ENCODE results near the gene IL12RB1.
A peak's percentile ranks its signal among the peaks of the same experiment; 100 is the strongest.

Gene IL12RB1

DNA sequence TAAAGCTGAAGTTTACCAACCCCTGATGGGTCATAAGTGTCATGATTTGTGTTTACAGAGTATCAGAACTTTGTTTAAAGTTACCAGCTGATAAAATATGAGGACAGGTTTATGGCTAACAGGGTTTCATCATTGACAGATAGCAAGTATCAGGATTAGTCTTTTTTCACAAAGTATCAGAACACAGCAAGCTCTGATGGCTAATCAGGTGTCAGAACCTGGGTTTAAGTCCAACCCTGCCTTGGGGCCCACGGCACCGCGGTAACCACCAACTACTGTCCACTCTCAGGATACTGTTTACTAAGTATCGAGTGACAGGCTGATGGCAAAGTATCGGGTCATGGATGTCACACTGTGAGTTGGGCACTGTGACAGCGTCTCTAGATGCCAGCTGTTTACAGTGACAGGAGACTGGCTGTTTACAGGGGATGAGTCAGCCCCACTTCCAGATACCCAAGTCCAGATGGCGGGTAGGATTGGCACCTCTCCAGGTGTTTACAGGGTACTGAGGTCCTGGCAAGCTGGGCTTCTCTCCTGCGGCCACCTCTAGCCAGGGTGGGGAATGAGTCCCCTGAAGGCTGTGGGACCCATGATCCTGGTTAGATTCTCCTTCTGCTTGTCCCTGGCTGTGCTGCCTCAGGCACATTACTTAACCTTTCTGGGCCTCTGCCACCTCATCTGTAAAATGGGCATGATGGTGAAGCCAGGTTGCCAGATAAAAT, 57.0 kb downstream of the IL12RB1 start:
- Histone ChIP-seq H3K4me3 (ENCODE audit: severe bottlenecking) (no peak overlapping the region), H3K27me3 (ENCODE audit: insufficient read depth, poor library complexity, severe bottlenecking) (no peaks in the 10 kb centered on the region), H3K36me3 (ENCODE audit: low read depth) (no peaks in the 10 kb centered on the region), H3K27ac (ENCODE audit: poor library complexity, severe bottlenecking) (no peak overlapping the region), H3K9me3 (ENCODE audit: severe bottlenecking) (no peaks in the 10 kb centered on the region), H3K4me1 (ENCODE audit: insufficient read depth, poor library complexity, severe bottlenecking) (no peaks in the 10 kb centered on the region)
- ATAC-seq (ENCODE audit: low read depth) (no peak), DNase-seq (ENCODE audit: low spot score) (no peak)
- TF ChIP-seq, protein P1, sequence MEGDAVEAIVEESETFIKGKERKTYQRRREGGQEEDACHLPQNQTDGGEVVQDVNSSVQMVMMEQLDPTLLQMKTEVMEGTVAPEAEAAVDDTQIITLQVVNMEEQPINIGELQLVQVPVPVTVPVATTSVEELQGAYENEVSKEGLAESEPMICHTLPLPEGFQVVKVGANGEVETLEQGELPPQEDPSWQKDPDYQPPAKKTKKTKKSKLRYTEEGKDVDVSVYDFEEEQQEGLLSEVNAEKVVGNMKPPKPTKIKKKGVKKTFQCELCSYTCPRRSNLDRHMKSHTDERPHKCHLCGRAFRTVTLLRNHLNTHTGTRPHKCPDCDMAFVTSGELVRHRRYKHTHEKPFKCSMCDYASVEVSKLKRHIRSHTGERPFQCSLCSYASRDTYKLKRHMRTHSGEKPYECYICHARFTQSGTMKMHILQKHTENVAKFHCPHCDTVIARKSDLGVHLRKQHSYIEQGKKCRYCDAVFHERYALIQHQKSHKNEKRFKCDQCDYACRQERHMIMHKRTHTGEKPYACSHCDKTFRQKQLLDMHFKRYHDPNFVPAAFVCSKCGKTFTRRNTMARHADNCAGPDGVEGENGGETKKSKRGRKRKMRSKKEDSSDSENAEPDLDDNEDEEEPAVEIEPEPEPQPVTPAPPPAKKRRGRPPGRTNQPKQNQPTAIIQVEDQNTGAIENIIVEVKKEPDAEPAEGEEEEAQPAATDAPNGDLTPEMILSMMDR (IDR thresholded peaks at IDR 0.05; ENCODE audit: poor library complexity, severe bottlenecking) = no peak

DNA sequence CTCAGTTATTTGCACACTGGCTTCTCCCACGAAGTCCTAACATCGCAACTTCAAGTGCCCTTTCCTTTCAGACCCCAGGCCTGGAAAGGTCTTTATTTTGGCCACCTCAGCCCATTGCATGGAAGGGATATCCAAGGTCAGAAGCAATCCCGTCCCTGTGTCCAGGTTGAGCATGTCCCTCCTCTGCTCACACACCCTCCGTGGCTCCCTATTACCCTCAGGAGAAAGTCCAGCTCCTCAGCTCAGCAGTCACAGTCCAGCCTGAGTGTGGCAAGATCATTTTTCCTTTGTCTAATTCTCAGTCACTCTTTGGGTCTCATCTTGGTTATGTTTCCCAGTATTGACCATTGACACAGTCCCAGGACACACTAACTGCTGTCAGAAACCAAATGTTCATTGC, 59.6 kb downstream of the IL12RB1 start:
- no peak overlapping the region for H3K4me3 ChIP-seq (ENCODE audit: severe bottlenecking)
- no peaks in the 10 kb centered on the region for H3K27me3 ChIP-seq (ENCODE audit: insufficient read depth, poor library complexity, severe bottlenecking)
- no peaks in the 10 kb centered on the region for H3K4me1 ChIP-seq (ENCODE audit: insufficient read depth, poor library complexity, severe bottlenecking)
- no peaks in the 10 kb centered on the region for H3K36me3 ChIP-seq (ENCODE audit: low read depth)
- TF ChIP-seq, protein P1 (IDR thresholded peaks at IDR 0.05; ENCODE audit: poor library complexity, severe bottlenecking) = no peak
- ATAC-seq (ENCODE audit: low read depth) (no peak), DNase-seq (ENCODE audit: low spot score) (no peak)
- H3K9me3 ChIP-seq (ENCODE audit: severe bottlenecking) = no peaks in the 10 kb centered on the region
- H3K27ac ChIP-seq (ENCODE audit: poor library complexity, severe bottlenecking) = no peak overlapping the region

DNA sequence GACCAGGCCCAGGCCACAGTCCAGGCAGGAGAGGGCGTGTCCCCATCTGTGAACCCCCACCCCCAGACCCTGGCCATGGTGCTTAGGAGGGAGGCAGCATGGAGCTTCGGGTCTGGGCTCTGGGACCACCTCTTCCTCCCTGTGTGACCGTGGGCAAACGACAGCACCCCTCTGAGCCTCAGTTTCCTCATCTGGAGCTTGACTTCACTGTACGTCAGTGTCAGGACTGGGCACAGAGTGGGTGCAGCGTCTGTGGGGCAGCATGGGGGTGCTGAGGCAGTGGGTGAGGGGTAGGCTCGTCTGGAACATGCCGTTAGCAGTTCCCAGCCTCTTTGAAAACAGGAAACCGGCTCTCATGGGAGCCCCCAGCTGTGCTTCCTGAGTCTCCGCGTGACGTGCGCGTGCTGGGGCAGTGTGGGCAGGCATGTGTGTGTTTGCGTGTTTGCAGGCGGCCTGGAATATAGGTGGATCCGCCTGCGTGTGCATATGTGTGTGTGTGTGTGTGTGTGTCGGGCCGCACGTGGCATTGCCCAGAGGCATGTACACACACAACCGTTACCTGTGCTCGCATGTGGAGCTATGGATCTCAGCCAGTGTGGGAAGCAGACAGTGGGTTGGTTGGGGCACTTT, 63.0 kb downstream of the IL12RB1 start:
- Histone ChIP-seq H3K4me1 (ENCODE audit: insufficient read depth, poor library complexity, severe bottlenecking) (peaks cover 11% of the 10 kb centered on the region), H3K27me3 (ENCODE audit: insufficient read depth, poor library complexity, severe bottlenecking) (no peaks in the 10 kb centered on the region), H3K27ac (ENCODE audit: poor library complexity, severe bottlenecking) (no peak overlapping the region), H3K4me3 (ENCODE audit: severe bottlenecking) (no peak overlapping the region), H3K36me3 (ENCODE audit: low read depth) (no peaks in the 10 kb centered on the region), H3K9me3 (ENCODE audit: severe bottlenecking) (no peaks in the 10 kb centered on the region)
- TF ChIP-seq, protein P1 (IDR thresholded peaks at IDR 0.05; ENCODE audit: poor library complexity, severe bottlenecking) = no peak
- no peak for DNase-seq (ENCODE audit: low spot score)
- ATAC-seq (ENCODE audit: low read depth) = no peak

DNA sequence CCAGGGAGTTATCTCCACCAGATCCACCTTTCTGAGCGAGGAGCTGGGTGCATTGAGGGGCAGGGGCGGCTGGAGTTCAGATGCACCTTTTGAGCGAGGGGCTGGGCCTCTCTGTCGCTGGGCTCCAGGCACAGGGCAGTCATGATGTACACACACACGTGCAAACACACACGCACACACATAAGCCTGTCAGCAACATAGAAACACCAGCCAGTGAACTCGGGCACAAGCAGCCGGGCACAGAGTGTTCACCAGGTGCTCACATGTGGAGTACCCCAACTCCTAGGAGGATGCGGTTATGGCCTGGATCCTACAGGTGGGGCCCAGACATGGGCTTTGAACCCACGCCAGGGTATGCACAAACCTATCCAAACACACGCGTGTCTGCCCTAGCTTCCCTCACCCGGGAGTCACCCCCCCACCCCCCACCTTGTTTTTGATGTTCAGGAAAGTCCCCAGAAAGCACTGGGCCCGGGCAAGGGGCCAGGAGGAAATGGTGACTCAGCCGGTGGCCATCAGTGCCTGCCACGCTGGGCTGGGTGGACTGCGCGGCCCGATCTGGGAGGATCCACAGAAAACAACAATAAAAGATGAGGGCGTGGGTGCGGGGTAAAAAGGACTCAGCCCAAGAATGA, 65.5 kb downstream of the IL12RB1 start:
- DNase-seq (ENCODE audit: low spot score) (no peak), ATAC-seq (ENCODE audit: low read depth) (peak; percentile 56)
- TF ChIP-seq, protein P1 (IDR thresholded peaks at IDR 0.05; ENCODE audit: poor library complexity, severe bottlenecking) = no peak
- Histone ChIP-seq H3K4me3 (ENCODE audit: severe bottlenecking) (no peak overlapping the region), H3K36me3 (ENCODE audit: low read depth) (no peaks in the 10 kb centered on the region), H3K27ac (ENCODE audit: poor library complexity, severe bottlenecking) (peak overlapping the region; percentile 38), H3K27me3 (ENCODE audit: insufficient read depth, poor library complexity, severe bottlenecking) (no peaks in the 10 kb centered on the region), H3K4me1 (ENCODE audit: insufficient read depth, poor library complexity, severe bottlenecking) (peaks cover 11% of the 10 kb centered on the region), H3K9me3 (ENCODE audit: severe bottlenecking) (no peaks in the 10 kb centered on the region)
